Activated effector memory CD4-positive, alpha-beta T cell treated with Interleukin-2 at 50 U/mL for 16 hours (primary cell): ENCODE data around the gene SMARCA2.

ENCODE experiments used
- DNase-seq: peaks from one replicate; pipeline ENCODE4 v3.0.0-alpha.2; 2020

The SMARCA2 gene

DNA sequence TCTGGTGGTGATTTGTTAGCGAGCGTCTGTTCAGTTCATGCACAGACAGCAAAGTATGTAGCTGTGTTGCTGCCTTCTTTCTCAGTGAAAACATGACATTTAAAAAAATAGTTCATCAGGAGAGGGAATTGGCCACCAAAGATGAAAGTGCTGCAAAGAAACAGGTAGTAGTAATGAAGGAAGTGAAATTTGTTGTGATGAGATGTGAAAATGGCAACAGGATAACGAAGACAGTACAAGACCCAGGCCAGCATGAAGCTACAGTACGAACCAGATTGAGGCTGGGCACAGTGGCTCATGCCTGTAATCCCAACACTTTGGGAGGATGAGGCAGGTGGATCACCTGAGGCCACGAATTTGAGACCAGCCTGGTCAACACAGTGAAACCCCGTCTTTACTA, 136.0 kb downstream of the SMARCA2 start:
- DNase-seq: no peak

DNA sequence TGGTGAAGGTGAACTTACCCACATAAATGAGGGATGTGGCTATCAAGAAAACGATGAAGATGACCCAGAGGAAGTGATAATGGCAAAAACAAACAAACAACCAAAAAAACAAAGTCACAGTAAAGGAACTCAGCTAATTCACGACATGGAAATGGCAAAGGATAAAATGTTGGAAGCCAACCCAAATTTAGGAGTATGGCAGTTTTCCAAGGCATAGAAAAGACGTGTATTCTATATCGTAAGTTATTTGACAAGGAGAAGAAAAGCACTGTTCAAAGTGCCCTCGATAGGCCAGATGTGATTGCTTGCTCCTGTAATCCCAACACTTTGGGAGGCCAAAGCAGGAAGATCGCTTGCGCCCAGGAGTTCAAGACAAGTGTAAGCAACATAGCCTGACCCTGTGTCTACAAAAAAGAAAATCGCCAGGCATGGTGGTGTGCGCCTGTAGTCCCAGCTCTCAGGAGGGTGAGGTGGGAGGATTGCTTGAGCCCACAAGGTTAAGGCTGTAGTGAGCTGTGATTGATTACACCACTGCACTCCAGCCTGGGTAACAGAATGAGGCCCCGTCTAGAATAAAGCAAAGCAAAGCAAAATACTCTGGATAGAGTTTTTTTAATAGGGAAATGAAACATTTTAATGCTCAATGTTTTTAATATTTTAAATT, 138.0 kb downstream of the SMARCA2 start:
- no peak for DNase-seq

DNA sequence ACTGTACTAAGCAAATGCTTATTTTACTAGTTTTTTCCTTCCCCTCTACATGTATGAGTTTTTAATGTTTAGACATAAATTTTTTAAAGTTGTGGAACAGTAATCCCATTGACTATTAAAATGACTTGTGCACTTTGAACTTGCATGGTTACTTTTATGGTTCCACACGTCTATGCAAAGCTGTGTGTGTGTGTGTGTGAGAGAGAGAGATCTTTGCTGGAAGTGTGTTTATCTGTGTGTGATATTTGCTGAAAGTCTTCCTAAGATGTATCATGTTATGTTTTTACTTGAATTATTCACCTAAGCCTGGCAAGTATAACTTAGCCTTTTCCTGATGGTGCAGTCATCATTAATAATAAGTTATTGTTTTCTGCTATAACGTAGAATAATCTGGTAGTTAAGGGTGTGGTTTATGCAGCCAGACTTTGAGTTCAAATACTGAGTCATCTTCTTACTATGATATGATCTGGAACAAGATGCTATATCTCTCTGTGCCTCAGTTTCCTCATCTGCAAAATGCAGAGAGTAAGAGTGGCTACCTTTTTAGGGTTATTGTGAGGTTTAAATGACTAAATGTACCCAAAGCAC, 138.6 kb downstream of the SMARCA2 start:
- DNase-seq: no peak

DNA sequence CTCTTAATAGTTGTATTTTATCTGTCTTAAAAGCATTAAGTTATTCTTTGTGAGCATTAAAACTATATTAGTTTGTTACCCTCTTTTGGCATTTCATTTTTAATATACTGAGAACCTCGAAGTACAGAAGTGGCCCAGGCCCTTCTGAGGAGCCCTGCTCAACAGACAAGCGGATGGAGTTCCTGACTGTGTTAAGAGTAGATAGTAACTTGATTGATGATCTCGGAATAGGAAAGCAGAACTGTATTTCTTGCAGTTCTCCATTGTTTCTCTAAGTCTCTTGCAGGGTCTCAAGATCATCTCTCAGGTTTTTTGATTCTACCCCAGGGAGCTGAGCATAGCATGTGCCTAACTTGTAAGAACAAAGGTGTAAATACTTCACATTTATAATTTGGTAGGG, 139.6 kb downstream of the SMARCA2 start:
- DNase-seq: no peak

DNA sequence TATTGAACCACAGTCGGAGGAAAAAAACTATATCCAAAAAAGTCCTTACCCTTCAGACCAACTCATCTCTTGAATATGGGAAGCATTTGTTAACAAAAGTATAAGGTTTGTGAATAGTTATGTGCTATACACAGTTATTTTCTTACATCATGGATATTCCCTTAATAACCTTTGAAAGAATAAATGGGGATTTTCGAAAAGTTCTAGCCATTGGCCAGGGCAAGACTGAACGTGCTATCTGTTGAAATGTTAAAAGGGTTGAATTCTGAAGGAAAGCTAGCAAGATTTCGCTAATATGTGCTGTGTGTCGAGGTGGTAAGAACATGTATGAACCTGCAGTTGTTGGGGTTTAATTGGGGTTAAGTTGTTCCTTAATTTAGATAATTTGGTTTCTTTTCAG, 140.8 kb downstream of the SMARCA2 start:
- no peak for DNase-seq

DNA sequence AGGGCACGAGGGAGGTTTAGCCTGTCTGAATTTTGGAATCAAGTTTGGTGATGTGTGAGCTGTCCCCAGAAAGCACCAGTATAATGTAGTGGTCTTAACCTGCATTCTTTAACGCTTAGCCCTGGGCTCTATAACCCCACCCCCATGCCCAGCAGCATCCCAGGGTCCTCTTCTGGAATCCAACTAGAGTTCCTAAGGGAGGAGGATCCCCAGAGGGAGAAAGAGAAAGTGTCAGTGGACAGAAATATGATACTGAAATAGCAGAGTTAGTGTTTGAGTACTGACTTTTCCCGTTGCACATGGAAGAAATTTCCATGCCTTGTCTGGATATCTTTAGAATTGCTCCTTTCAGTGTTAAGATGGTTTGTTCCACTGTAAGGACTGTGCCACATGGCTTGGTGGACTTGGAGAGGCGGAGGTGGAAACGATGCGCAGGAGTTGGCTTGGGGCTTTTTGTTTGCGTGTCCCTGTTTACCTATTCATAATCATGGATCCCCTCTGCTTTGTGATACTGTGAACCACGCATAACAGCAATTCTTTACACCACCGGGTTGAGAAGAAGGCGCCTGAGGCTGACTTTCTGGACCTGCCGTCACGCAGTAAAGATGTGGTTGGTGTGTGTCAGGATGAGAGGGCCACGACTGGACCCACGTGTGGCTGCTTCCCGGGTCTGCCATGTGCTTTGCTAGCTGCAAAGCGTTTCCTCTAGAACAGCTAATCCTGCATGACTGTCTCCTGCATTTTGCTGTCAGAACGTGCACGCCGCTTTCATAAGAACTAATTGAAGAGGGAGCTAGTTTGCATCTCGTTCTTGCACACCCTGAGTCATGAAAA, 142.3 kb downstream of the SMARCA2 start:
- no peak for DNase-seq

DNA sequence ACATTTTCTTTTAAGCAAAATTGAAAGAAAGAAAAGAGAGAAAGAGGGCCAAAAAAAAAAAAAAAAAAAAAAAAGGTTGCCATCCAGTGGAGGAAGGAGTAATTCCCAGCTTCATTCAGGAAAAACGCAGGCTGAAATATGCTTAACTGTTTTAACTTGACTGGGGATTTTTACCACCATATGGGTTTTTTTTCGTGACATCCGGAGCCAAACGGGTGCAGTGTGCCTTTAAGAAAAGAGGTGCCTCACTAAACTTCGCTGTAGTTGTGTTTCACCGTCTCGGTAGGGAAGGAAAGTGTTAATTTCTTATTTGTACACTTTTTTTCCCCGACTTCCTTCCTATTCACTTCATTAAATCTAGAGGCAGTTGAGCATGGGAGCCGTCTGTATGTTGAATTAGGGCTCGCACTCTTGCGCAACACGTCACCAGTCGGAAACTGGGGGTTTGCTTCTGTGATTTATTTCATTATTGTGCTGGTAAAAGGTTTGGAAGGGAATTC, 143.0 kb downstream of the SMARCA2 start:
- no peak for DNase-seq

DNA sequence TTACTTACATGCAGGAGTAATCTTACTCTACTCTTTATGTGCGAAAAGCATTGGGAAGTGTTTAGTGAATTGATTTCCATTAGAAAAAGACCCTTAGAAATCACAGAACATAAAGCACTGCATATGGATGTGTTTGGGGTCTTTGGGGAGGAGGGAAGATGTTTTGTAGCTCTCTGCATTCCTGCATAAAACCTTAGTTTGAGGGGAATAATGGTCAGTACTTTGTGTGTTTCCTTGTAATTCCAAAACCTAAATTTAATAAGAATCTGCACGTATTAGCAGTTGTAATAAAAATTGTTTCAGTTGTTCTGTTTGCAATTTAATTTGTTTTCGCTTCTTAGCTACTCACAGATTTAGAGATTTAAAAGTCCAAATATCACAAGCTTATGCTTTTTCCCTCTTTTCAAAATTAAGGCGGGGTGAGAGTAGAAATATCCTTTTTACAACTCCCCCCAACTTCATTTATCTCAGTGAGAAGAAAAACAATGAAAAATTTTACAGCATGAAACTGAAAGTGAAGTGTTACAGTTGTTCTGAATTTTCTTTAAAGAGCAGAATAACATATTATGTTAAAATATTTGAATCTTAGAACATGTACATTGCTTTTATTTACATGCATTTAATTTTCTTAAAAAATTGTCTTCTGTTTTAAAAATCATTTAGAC, 143.8 kb downstream of the SMARCA2 start:
- DNase-seq: no peak

DNA sequence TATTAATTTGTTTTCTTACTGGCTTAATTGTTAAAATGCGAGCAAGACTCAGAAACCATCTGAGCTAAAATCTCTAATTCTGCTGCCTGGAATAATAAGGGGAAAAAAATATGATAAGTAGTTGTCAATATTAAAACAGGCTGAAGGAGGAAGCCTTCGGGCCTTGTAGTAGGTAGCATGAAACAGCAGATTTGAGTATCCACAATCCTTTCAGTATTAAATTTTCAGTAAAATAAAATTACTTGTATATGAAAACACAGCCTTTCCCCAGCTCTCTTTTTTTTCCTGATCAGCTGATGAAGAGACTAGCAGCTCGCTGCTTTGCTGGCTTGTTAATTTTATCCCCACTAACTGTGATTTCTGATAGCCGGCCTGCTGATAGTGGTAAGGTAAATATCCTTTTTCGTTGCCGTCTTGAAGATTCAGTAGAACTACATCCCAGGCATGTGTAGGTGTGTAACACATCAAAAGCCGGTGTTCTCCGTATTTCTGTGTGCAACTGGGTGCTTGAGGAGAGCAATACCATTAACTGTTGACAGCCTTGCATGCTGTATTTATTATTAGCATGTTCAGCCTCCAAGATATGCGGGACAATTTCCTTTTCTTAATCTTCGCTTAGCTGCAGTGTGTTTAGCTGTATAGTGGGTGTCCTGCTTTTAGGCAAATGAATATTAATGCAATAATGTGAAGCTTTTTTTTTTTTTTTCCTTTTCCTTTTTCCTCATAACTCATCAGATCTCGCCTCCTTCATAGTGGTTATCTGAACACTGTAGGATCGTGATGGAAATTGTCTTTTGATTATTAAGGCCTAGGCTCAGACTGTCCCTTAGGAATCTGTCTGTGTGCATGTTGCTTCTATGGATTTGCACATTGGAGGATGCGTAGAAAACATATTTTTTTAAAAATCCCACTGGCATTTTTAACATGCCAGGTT, 144.6 kb downstream of the SMARCA2 start:
- DNase-seq: no peak

DNA sequence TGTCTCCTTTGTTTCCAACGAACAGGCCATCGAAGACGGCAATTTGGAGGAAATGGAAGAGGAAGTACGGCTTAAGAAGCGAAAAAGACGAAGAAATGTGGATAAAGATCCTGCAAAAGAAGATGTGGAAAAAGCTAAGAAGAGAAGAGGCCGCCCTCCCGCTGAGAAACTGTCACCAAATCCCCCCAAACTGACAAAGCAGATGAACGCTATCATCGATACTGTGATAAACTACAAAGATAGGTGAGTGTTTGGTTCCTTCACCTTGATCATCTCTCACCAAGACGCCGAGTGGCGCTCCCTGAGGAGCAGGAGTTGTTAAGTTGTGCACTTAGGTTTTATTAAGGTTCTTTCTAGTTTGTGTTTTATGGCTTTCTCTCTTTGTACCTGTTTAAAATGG, 146.5 kb downstream of the SMARCA2 start:
- no peak for DNase-seq

DNA sequence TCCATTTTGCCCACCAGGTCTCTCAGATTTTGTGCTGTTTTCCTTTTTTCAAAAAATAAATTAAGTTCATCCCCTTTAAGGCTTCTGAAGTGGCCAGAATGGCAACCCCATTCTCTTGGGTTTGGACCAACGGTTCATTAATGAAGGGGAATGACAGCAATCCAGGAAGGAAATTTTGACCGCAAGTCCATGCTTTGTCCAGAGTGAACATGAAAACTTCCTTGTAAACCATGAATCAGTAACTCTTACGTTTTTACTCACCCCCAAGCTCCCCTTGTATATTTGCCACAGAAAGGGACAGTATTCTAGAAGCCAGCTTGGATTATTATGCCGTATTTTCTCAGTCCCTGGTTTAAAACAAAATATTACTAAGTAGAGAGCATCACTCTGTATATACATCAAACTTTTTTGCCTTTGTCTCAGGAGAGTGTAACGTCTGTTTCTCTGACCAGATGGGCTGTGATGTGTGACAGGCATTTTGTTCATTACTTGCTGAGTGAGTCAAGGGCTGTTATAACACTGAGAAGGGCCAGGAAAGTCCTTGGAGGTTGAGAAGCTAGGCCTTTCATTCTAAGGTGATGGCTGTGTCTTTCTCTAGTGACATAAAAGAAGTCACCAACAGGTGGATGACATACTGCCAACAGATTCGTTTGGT, 148.2 kb downstream of the SMARCA2 start:
- DNase-seq: no peak

DNA sequence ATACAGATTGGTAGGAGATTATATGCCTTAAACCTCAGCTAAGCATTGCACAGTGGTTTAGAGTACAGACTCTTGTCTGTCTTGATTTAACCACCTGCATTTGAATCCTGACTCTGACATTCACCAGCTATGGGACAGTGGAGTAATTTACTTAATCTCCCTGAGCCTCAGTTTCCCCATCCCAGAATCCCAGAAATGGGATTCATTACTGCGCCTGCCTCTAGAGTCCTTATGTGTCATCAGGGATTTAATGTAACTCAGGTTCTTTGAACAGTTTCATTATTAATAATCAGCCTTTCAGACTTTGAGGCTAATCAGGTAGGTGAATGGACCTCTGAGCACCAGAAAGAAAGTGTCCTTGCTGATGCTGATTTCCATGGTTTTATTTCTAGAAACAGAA, 149.1 kb downstream of the SMARCA2 start:
- no peak for DNase-seq

DNA sequence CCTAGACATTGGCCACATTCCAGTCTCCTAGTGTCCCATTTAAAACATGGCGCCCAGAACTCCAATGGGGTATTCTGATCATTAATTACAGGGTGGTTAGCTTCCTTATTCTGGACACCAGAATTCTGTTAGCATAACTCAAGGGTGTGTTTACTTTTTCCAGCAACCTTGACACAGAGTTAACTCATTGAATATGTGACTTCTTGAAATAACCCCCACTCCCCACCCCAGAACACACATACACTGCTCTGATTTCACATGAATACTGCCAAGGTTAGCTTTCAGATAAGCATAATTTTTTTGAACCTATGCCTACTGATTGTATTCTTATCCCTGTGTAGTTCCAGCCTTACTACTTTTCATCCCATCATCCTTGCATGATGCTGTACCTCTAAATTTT, 151.1 kb downstream of the SMARCA2 start:
- no peak for DNase-seq

DNA sequence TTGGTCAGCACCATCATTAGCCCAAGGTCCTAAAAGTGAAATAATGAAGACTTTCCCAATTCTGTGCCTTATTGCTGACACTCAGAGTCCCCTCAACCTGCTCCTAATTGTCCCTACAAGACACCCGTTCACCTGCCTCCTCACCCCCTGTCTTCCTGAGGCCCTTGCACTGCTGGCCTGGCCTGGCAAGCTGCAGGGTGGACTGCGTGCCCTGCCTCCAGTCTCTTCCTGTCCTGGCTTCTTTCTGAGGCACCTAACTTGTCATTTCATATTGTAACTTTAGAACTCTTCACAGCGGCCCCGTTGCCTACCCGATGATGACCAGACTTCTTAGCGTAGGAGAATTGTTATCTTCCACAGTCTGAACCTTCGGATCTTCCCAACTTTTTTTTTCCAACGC, 153.9 kb downstream of the SMARCA2 start:
- no peak for DNase-seq

DNA sequence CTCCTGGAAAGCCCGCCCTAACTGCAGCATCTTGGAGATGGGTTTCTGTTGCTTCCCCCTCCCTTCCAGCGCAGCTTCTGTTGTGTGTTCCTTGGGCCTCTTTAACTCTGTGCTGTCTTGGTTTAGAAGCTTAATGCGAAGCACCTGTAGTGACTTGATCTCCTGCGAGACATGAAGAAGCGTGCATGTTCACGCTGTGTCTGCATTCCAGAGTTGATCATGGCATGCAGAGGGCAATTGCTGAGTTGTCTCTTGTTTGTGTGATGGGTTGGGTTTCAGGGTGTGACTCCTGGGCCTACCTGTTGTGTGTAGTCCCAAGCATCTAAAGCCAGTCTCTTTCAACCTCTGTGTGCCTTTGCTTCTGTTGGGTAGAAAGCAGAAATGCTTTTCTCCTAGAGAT, 155.6 kb downstream of the SMARCA2 start:
- DNase-seq: no peak

DNA sequence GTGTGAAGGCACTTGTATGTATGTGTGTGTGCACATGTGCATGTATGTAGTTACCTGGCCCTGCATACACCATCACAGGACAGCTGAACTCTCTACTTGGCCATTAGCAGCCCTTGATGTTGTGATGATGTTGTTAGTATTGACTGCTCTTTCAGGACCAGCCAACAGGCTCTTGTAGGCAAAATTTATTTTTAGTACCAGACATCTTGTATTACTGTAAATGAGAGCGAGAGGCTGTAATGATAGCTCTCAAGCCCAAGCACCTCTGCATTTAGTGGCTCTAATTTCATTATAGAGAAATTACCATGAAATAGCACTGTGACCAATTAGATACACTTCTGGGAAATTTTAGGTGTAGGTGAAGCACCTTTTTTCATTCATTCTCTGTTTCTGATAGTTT, 158.0 kb downstream of the SMARCA2 start:
- no peak for DNase-seq

DNA sequence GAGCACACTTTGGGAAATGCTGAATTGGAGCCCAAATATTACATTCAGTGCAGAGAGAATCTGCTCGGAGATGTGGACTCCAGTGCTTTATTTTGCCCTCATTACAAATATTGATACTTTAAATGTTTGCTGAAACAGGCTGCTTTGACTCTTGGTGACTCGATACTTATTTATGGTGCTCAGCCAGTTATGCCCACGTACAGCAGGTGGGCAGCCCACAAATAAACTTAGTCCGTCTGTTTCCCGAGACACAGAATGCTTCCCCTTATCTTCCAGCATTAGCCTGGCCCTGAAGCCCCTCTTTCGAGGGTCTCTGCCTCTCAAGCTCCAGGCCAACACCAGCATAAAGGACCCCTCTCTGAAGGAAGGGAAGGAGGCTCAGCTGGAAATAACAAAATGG, 158.7 kb downstream of the SMARCA2 start:
- no peak for DNase-seq

DNA sequence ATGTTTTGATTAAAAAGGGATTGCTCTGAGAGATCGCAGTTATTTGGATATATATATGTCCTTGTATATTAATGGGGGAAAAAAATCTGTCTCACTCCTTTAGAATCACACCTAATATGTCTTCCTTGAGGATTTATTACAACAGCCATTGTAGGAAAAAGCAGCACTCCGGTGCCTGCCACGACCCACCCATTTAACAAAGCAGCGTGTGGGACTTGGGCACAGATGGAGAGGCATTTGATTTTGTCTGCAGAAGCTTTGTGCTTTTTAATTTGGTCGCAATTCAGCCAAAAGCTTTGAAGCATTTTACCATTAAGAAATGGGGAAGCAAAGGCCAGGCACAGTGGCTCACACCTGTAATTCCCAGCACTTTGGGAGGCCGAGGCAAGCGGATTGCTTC, 159.2 kb downstream of the SMARCA2 start:
- no peak for DNase-seq

DNA sequence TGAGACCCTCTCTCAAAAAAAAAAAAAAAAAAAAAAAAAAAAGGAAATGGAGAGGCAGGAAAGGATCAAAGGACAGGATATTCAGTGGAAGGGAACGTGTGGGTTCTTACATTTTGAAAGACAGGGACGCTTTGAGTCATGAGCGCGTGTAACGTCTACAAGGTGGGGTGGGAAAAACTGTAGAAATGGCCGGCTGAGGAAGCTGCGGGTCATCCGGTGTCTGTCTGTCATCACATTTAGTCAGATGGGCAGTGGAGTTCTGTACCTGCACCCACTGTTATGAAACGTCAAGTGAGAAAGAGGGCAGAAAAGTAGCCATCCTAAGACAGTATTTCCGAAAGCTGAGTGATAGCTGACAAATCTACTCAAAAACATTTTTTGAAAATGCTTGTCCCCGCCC, 159.8 kb downstream of the SMARCA2 start:
- no peak for DNase-seq

DNA sequence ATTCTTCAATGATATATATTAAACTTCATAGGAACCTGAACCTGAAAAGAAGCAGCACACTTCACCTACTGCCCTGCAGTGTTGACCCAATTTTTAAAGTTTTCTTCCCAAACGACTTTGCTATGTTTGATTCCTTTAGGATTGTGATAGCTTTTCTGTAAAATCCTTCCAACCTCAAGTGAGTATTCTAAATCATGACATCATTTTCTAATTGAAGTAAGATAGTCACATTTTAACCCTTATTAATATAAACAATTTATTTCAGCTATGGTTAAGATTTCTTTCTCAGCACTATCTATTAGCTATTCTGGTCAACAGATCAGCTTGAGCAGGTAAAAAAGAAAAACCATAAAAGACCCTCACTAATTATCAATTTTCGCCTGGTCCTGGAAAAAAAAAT, 162.0 kb downstream of the SMARCA2 start:
- no peak for DNase-seq

DNA sequence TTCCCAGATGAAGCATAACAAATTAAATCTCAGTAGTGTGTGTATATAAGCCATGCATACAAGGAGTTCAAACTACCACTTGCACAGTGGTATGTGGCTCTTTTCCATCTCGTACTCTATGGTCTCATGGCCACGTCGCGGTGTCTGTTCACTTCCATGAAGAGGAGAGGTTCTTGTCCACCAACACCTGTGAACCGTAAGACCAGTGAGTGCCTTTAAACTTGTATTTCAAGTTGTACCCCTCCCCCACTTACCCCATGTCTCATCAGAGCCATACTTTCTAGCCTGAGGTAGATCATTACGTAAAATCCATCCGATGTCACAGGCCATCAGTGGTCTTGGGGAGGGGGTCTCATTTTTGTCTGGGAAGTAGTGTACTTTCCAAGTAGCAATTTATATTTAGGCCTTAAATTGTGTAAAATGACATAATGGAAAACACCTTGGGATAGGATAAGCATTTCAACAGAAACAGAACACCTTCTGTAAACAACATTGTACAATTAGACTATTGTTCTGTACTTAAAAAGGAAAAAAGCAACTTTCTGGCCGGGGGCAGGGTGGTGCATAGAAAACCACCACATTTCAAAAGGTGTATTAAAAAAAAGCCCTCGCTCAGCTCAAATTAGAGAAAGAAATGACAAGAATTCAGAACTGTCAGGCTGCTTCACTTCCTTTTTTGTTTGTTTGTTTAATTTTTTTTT, 163.0 kb downstream of the SMARCA2 start:
- DNase-seq: no peak
